Fibroblast of mammary gland (primary cell): Measurements from ENCODE around the gene LHPP.
"Not testable (repeated sequence)": the region's sequence is repeated elsewhere in the genome, so short reads cannot be mapped to it uniquely, and the experiment has no call there.

Source experiments
- DNase-seq: peaks from one replicate; pipeline ENCODE4 v3.0.0-alpha.2; 2010; ENCODE audit warnings: low read depth
- H3K4me3 ChIP-seq: 2 replicates; pipeline ENCODE4 v1.5.1; 2011; ENCODE audit warnings: low read depth, mild to moderate bottlenecking, low read length, moderate library complexity; ENCODE audit not compliant: control insufficient read depth
- CTCF ChIP-seq: conservative IDR thresholded peaks from 2 replicates; pipeline ENCODE4 v1.5.1; 2011; ENCODE audit warnings: low read depth, low read length, inconsistent platforms; ENCODE audit not compliant: control insufficient read depth, insufficient read depth

Gene LHPP

GRCh38 chr10:124429576-124429975, 32.0 kb upstream of the LHPP start:
- TF ChIP-seq CTCF: no peak
- H3K4me3 ChIP-seq: no peak overlapping the region

DNA sequence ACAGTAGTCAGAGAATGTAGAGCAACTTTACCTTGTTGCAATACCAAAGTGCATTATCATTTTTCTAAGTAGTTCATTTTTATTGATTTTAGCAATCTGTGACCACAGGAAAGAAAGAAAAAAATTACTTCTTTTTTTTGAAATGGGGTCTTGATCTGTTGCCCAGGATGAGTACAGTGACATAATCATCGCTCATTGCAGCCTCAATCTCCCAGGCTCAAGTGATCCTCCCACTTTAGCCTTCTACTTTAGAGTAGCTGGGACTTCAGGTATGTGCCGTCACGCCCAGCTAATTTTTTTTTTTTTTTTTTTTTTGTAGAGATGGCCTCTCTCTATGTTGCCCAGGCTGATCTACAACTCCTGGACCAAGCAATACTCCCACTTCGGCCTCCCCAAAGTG, 31.5 kb upstream of the LHPP start:
- no peak for TF ChIP-seq CTCF
- H3K4me3 ChIP-seq: no peak overlapping the region
- no peak for DNase-seq

More at GRCh38 chr10:124429576-124429975, 32.0 kb upstream of the LHPP start:
- no peak for DNase-seq

DNA sequence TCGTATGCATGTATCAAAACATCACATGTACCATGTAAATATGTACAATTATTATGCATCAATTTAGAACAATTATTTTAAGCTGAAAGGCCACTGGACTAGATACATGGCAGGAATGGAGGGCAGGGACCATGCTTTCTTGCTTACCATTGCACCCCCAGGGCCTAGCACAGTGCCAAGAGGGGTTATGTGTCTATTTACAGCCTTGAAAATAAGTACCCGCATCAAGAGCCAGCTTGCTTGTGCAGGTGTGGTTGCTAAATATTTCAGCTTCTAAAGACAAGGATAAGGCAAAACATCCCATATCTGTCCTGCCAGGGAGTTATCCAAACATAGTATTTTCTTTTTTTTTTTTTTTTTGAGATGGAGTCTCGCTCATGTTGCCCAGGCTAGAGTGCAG, 28.2 kb upstream of the LHPP start:
- TF ChIP-seq CTCF: no peak
- H3K4me3 ChIP-seq: no peak overlapping the region
- DNase-seq: no peak

DNA sequence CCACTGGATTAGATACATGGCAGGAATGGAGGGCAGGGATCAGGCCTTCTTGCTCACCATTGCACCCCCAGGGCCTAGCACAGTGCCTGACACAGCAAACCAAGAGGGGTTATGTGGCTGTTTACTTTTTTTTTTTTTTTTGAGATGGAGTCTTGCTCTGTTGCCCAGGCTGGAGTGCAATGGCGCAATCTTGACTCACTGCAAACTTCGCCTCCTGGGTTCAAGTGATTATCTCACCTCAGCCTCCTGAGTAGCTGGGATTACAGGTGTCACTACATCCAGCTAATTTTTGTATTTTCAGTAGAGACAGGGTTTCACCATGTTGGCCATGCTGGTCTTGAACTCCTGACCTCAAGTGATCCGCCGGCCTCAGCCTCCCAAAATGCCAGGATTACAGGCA, 25.9 kb upstream of the LHPP start:
- not testable (repeated sequence) for H3K4me3 ChIP-seq, DNase-seq

DNA sequence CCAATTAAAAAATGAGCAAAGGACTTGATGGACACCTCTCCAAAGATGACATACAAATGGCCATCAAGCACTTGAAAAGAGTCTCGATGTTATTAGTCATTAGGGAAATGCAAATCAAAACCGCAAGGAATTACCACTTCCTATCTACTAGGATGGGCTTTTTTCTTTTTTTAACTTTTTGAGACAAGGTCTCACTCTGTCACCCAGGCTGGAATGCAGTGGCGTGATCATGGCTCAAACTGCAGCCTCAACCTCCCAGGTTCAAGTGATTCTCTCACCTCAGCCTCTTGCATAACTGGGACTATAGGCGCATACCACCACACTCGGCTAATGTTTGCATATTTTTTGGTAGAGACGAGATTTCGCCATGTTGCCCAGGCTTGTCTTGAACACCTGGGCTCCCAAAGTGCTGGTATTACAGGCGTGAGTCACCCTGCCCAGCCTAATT, 25.4 kb upstream of the LHPP start:
- TF ChIP-seq CTCF: no peak
- DNase-seq: no peak
- no peak overlapping the region for H3K4me3 ChIP-seq

GRCh38 chr10:124441694-124442093, 19.9 kb upstream of the LHPP start:
- H3K4me3 ChIP-seq, DNase-seq: not testable (repeated sequence)

DNA sequence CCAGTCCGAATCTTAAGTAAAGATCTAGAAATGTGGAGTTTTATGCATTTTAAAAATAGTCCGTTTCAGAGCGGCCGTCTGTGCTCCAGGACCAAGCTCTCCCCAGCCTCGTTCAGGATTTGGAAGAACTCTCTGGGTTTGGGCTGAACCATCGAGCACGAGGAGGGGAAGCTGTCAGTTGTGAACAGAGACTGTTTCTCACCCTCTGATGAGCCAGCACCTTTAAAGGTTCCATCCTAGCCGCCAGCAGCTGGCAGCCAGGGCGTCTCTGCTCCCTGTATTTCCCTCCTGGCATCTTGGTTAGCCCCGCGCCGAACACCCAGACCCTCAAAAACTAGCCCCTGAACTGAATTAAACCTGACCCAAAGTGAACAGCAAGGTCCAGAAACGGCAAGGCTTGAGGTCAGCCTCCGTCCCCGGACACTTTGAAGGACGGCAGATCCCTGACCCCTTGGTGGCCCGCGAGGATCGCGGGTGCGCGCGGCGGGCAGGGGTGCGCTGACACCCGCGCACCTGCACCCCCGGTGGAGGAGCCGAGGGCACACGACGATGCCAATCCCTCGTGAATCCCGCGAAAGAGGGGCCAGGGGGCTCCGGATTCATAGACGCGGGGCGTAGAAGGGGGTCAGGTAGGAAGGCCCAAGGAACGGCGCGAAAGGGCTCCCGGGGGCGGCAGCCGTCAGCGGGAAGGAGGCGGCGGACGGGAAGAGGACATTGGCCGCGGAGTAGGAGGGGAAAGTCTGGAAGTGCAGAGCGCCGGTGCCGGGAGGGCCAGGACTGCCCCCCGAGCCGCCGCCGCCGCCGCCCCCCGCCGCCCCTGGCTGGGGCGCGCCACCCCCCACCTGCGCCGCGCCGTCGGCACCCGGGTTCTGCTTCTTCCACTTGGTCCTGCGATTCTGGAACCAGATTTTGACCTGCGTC, 14.5 kb upstream of the LHPP start:
- H3K4me3 ChIP-seq: no peak overlapping the region
- no peak for DNase-seq
- TF ChIP-seq CTCF: no peak

- no peak for TF ChIP-seq CTCF
- DNase-seq: no peak
- no peak overlapping the region for H3K4me3 ChIP-seq
These were observed 13.7 kb upstream of the LHPP start for GRCh38 chr10:124447751-124448466.
